H9 (cell line): ENCODE results near the gene MYLK4. TPM values are rescaled to one million over a fixed set of nuclear protein-coding genes. Genes with fewer than 3 reads are reported as not detected.
A peak's percentile ranks its signal among the peaks of the same experiment; 100 is the strongest.

Source experiments
- DNase-seq: peaks from one replicate; pipeline ENCODE4 v3.0.0-alpha.2; 2017
- H2AFZ ChIP-seq: one replicate; pipeline ENCODE4 v1.6.1; 2013; ENCODE audit warnings: mild to moderate bottlenecking, low read length, control low read depth, moderate library complexity
- H2AK5ac ChIP-seq: 2 replicates; pipeline ENCODE4 v1.6.1; 2013; ENCODE audit warnings: low read length, control low read depth, mixed read lengths; ENCODE audit not compliant: insufficient read length
- H2BK120ac ChIP-seq: one replicate; pipeline ENCODE4 v1.6.1; 2013; ENCODE audit warnings: low read depth, mild to moderate bottlenecking, low read length, control low read depth, inconsistent platforms; ENCODE audit not compliant: poor library complexity, severe bottlenecking
- H2BK12ac ChIP-seq: 2 replicates; pipeline ENCODE4 v1.6.1; 2013; ENCODE audit warnings: low read length, control low read depth, mixed read lengths, low read depth; ENCODE audit not compliant: insufficient read length
- H2BK15ac ChIP-seq: 2 replicates; pipeline ENCODE4 v1.6.1; 2013; ENCODE audit warnings: low read depth, low read length, control low read depth
- H2BK20ac ChIP-seq: one replicate; pipeline ENCODE4 v1.6.1; 2013; ENCODE audit warnings: low read depth, mild to moderate bottlenecking, low read length, control low read depth, inconsistent platforms; ENCODE audit not compliant: poor library complexity, severe bottlenecking
- H2BK5ac ChIP-seq: 2 replicates; pipeline ENCODE4 v1.6.1; 2013; ENCODE audit warnings: low read length, control low read depth, mixed read lengths; ENCODE audit not compliant: insufficient read length
- H3K14ac ChIP-seq: 2 replicates; pipeline ENCODE4 v1.6.1; 2013; ENCODE audit warnings: low read length, control low read depth; ENCODE audit not compliant: insufficient read depth
- H3K18ac ChIP-seq: 2 replicates; pipeline ENCODE4 v1.6.1; 2013; ENCODE audit warnings: low read depth, mild to moderate bottlenecking, mixed read lengths, low read length, control low read depth; ENCODE audit not compliant: insufficient read length
- H3K23ac ChIP-seq: 2 replicates; pipeline ENCODE4 v1.6.1; 2013; ENCODE audit warnings: low read length, control low read depth, mixed read lengths, low read depth; ENCODE audit not compliant: insufficient read length
- H3K23me2 ChIP-seq: 2 replicates; pipeline ENCODE4 v1.6.1; 2013; ENCODE audit warnings: low read depth, mild to moderate bottlenecking, mixed read lengths, low read length, control low read depth; ENCODE audit not compliant: insufficient read length, poor library complexity, severe bottlenecking
- H3K27ac ChIP-seq: 2 replicates; pipeline ENCODE4 v1.5.1; 2013; ENCODE audit warnings: low read length, control low read depth, mixed read lengths, low read depth; ENCODE audit not compliant: insufficient read length
- H3K27me3 ChIP-seq: 2 replicates; pipeline ENCODE4 v1.6.1; 2013; ENCODE audit warnings: low read length, control low read depth, inconsistent platforms; ENCODE audit not compliant: insufficient read depth
- H3K4ac ChIP-seq: 2 replicates; pipeline ENCODE4 v1.6.1; 2013; ENCODE audit warnings: low read depth, mild to moderate bottlenecking, control low read depth, inconsistent platforms, low read length, moderate library complexity
- H3K4me1 ChIP-seq: 2 replicates; pipeline ENCODE4 v1.6.1; 2013; ENCODE audit warnings: low read length, control low read depth, inconsistent platforms; ENCODE audit not compliant: insufficient read depth
- H3K4me2 ChIP-seq: 2 replicates; pipeline ENCODE4 v1.6.1; 2013; ENCODE audit warnings: low read length, control low read depth, mixed read lengths; ENCODE audit not compliant: insufficient read length, insufficient read depth
- H3K56ac ChIP-seq: 2 replicates; pipeline ENCODE4 v1.6.1; 2013; ENCODE audit warnings: low read depth, mild to moderate bottlenecking, mixed read lengths, low read length, control low read depth; ENCODE audit not compliant: insufficient read length
- H3K79me1 ChIP-seq: 2 replicates; pipeline ENCODE4 v1.6.1; 2013; ENCODE audit warnings: low read depth, mild to moderate bottlenecking, moderate library complexity, low read length, control low read depth, inconsistent platforms; ENCODE audit not compliant: insufficient read depth, poor library complexity, severe bottlenecking
- H3K79me2 ChIP-seq: 2 replicates; pipeline ENCODE4 v1.6.1; 2013; ENCODE audit warnings: low read length, control low read depth, inconsistent platforms; ENCODE audit not compliant: insufficient read depth
- H3K9ac ChIP-seq: 2 replicates; pipeline ENCODE4 v1.6.1; 2013; ENCODE audit warnings: low read length, control low read depth, mixed read lengths; ENCODE audit not compliant: insufficient read length; ENCODE audit errors: extremely low read depth
- H3K9me3 ChIP-seq: one replicate; pipeline ENCODE4 v1.6.1; 2013; ENCODE audit warnings: low read depth, low read length, inconsistent platforms; ENCODE audit not compliant: control insufficient read depth
- H3T11ph ChIP-seq: one replicate; pipeline ENCODE4 v1.6.1; 2013; ENCODE audit warnings: mild to moderate bottlenecking, low read length, control low read depth, inconsistent platforms
- H4K20me1 ChIP-seq: one replicate; pipeline ENCODE4 v1.6.1; 2013; ENCODE audit not compliant: control insufficient read depth, insufficient read length, insufficient read depth
- H4K5ac ChIP-seq: 2 replicates; pipeline ENCODE4 v1.6.1; 2013; ENCODE audit warnings: low read depth, mild to moderate bottlenecking, mixed read lengths, low read length, control low read depth; ENCODE audit not compliant: insufficient read length
- H4K8ac ChIP-seq: replicated peaks from 2 replicates; pipeline ENCODE4 v1.6.1; 2013; ENCODE audit warnings: low read length, control low read depth, mixed read lengths, low read depth; ENCODE audit not compliant: insufficient read length
- H4K91ac ChIP-seq: 2 replicates; pipeline ENCODE4 v1.6.1; 2013; ENCODE audit warnings: low read depth, mild to moderate bottlenecking, moderate library complexity, mixed read lengths, low read length, control low read depth; ENCODE audit not compliant: insufficient read length
- H3K27ac Mint-ChIP-seq, 3 experiments: 2 replicates in 2 of 3; 3 replicates in 1 of 3; pipeline ENCODE4 v1.8.0; 2020 to 2021; ENCODE audit warnings: mixed read lengths in 3 of 3, mild to moderate bottlenecking in 1 of 3, moderate library complexity in 1 of 3
- H3K27me3 Mint-ChIP-seq: 2 replicates; pipeline ENCODE4 v1.8.0; 2021; ENCODE audit warnings: low read depth, mild to moderate bottlenecking, moderate library complexity, mixed read lengths
- H3K36me3 Mint-ChIP-seq, 3 experiments: 2 replicates in 2 of 3; 3 replicates in 1 of 3; pipeline ENCODE4 v1.8.0; 2020 to 2021; ENCODE audit warnings: low read depth in 3 of 3, mixed read lengths in 3 of 3; ENCODE audit not compliant: insufficient read depth in 1 of 3
- H3K4me1 Mint-ChIP-seq, 2 experiments: 2 replicates each; pipeline ENCODE4 v1.8.0; 2020; ENCODE audit warnings: mixed read lengths in 2 of 2
- H3K4me3 Mint-ChIP-seq, 2 experiments: 2 replicates in 1 of 2; 3 replicates in 1 of 2; pipeline ENCODE4 v1.8.0; 2020 to 2021; ENCODE audit warnings: mild to moderate bottlenecking in 2 of 2, mixed read lengths in 2 of 2, moderate library complexity in 1 of 2
- H3K9me3 Mint-ChIP-seq, 2 experiments: 2 replicates in 1 of 2; 3 replicates in 1 of 2; pipeline ENCODE4 v1.8.0; 2020; ENCODE audit warnings: mild to moderate bottlenecking in 2 of 2, mixed read lengths in 2 of 2, moderate library complexity in 1 of 2
- WGBS: extraction: QIAGEN DNeasy Blood & Tissue Kit; methylation state at CpG from one replicate; pipeline ENCODE4 v1.1.7; 2013; ENCODE audit warnings: missing lambda C conversion rate, low lambda C conversion rate, mixed read lengths; ENCODE audit not compliant: insufficient read length; ENCODE audit errors: extremely low coverage; 5-methylcytosine and 5-hydroxymethylcytosine counted together
- total RNA-seq: library from RNA; stranded (reverse); gene quantifications from 2 replicates; pipeline ENCODE4 v1.2.1, GENCODE V29; 2021
- TF ChIP-seq, protein P1 (sequence below): fragments of 200-600 bp; sonication (generic); conservative IDR thresholded peaks from 3 replicates; pipeline ENCODE4 v1.8.0; 2021; ENCODE audit warnings: antibody characterized with exemption, mild to moderate bottlenecking

Gene MYLK4
- total RNA-seq, 1 experiment from 2014 or later, result 0.28 TPM

GRCh38 chr6:2746557-2747061, 4.1 kb downstream of the MYLK4 start:
- no peak overlapping the region for H4K5ac ChIP-seq
- TF ChIP-seq, protein P1, sequence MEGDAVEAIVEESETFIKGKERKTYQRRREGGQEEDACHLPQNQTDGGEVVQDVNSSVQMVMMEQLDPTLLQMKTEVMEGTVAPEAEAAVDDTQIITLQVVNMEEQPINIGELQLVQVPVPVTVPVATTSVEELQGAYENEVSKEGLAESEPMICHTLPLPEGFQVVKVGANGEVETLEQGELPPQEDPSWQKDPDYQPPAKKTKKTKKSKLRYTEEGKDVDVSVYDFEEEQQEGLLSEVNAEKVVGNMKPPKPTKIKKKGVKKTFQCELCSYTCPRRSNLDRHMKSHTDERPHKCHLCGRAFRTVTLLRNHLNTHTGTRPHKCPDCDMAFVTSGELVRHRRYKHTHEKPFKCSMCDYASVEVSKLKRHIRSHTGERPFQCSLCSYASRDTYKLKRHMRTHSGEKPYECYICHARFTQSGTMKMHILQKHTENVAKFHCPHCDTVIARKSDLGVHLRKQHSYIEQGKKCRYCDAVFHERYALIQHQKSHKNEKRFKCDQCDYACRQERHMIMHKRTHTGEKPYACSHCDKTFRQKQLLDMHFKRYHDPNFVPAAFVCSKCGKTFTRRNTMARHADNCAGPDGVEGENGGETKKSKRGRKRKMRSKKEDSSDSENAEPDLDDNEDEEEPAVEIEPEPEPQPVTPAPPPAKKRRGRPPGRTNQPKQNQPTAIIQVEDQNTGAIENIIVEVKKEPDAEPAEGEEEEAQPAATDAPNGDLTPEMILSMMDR, result no peak
- H3K79me1 ChIP-seq, result no peaks in the 10 kb centered on the region
- no peak overlapping the region for H3T11ph ChIP-seq
- no peaks in the 10 kb centered on the region for H3K4me1 ChIP-seq
- no peak overlapping the region for H3K27ac ChIP-seq
- no peak overlapping the region for H3K18ac ChIP-seq
- H3K9ac ChIP-seq, result no peak overlapping the region
- no CpG with 5 or more reads among the region's 7 CpGs for WGBS
- H2AK5ac ChIP-seq, result no peak overlapping the region
- no peak overlapping the region for H3K23ac ChIP-seq
- H2BK15ac ChIP-seq, result no peak overlapping the region
- H3K4me2 ChIP-seq, result no peak overlapping the region
- no peak overlapping the region for H3K56ac ChIP-seq
- no peak overlapping the region for H2BK5ac ChIP-seq
- no peaks in the 10 kb centered on the region for H3K79me2 ChIP-seq
- H3K27me3 ChIP-seq, result no peaks in the 10 kb centered on the region
- H2AFZ ChIP-seq, result no peak overlapping the region
- no peak overlapping the region for H3K4ac ChIP-seq
- H3K4me1 Mint-ChIP-seq, result peaks cover 27 to 29% of the 10 kb centered on the region in 2 experiments
- H3K14ac ChIP-seq, result no peak overlapping the region
- H4K20me1 ChIP-seq, result no peaks in the 10 kb centered on the region
- H3K27me3 Mint-ChIP-seq, result peaks cover 7% of the 10 kb centered on the region
- H3K4me3 Mint-ChIP-seq, result no peak overlapping the region
- H3K23me2 ChIP-seq, result no peaks in the 10 kb centered on the region
- H3K27ac Mint-ChIP-seq, result peak overlapping the region in 1 of 3 experiments; percentile 15; a peak in 1 of 7 replicates
- DNase-seq, result no peak
- H2BK120ac ChIP-seq, result no peak overlapping the region
- no peak overlapping the region for H2BK20ac ChIP-seq
- no peak overlapping the region for H2BK12ac ChIP-seq
- no peak overlapping the region for H4K91ac ChIP-seq
- H3K36me3 Mint-ChIP-seq, result no peaks in the 10 kb centered on the region
- no peaks in the 10 kb centered on the region for H3K9me3 ChIP-seq
- H3K9me3 Mint-ChIP-seq, result no peaks in the 10 kb centered on the region
- no peak overlapping the region for H4K8ac ChIP-seq
